ENCODE results near the gene MRAP2. TPM values are rescaled to one million over a fixed set of nuclear protein-coding genes. Genes with fewer than 3 reads are reported as not detected.
A peak's percentile ranks its signal among the peaks of the same experiment; 100 is the strongest.

Gene MRAP2
- total and polyA plus RNA-seq, 2 experiments from 2014 or later = 1.1 to 1.3 TPM

GRCh38 chr6:84072442-84072997, 38.9 kb downstream of the MRAP2 start:
- H3K9ac ChIP-seq = no peak overlapping the region
- no peaks in the 10 kb centered on the region for H4K20me1 ChIP-seq (ENCODE audit: insufficient read depth)
- TF ChIP-seq EZH2 (IDR thresholded peaks at IDR 0.05; ENCODE audit: insufficient read depth, poor library complexity, severe bottlenecking) (no peak), EZH2phosphoT487 (IDR thresholded peaks at IDR 0.05; ENCODE audit: insufficient read depth, low read depth) (no peak)
- H3K4me1 ChIP-seq (ENCODE audit: insufficient read depth) = no peaks in the 10 kb centered on the region
- no peak overlapping the region for H3K4me2 ChIP-seq (ENCODE audit: unreplicated experiment)
- DNase-seq = no peak
- H3F3A ChIP-seq (ENCODE audit: insufficient read depth) = no peaks in the 10 kb centered on the region
- no peaks in the 10 kb centered on the region for H3K9me3 ChIP-seq (ENCODE audit: low read depth)
- 68 to 69% methylated on average over 7 of the region's 7 CpGs for WGBS, 2 experiments (ENCODE audit: low coverage in 1 of 2, low lambda C conversion rate in 2 of 2, missing lambda C conversion rate in 2 of 2)
- H3K79me2 ChIP-seq (ENCODE audit: insufficient read depth) = no peaks in the 10 kb centered on the region
- no peaks in the 10 kb centered on the region for H3K9me2 ChIP-seq (ENCODE audit: insufficient read depth)
- no peak overlapping the region for H3K27ac ChIP-seq
- H2AFZ ChIP-seq = no peak overlapping the region
- no peaks in the 10 kb centered on the region for H3K36me3 ChIP-seq (ENCODE audit: low read depth)
- H3K27me3 ChIP-seq (replicated peaks; ENCODE audit: insufficient read depth) = no peaks in the 10 kb centered on the region
- H3K4me3 ChIP-seq = no peak overlapping the region
- in situ Hi-C loops (cut with MboI) = no loop called here

DNA sequence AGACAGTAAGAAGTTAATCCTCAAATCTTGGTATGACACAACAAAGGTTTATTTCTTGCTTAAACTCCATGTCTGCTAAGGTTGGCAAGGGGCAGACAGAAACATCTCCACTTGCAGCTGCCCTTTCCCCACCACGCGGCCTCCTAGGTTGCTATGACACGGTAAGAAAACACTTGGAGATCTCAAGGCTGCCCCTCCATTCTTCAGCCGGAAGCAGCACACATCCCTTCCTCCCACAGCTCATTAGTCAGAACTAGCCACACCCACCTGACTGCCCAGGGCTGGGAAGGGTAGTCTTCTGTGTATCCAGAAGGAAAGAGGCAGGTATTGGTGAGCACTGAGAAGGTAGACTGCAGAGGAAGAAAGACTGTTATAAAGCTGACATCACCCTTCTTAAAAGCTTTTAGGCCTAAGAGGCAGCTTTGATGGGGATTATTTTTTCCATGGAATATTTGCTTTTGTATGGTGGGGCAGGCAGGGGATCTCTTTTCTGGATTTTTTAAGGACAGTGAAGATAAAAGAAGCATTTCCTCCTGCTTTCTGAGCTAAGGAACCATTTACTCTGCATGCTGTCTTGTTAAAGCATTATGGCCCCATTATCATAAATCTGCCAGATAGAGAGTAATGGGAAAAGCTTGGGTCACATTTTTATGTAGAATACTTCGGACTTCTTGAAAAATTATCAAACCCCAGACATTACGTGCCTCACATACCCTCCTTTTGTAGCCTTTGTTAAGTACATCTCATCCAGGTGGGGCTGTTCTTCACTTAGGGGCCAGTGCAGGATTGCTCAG, 41.6 kb downstream of the MRAP2 start:
- Histone ChIP-seq H3K79me2 (ENCODE audit: insufficient read depth) (no peaks in the 10 kb centered on the region), H3K27me3 (replicated peaks; ENCODE audit: insufficient read depth) (no peaks in the 10 kb centered on the region), H3F3A (ENCODE audit: insufficient read depth) (no peaks in the 10 kb centered on the region), H3K27ac (no peak overlapping the region), H3K9me3 (ENCODE audit: low read depth) (no peaks in the 10 kb centered on the region), H3K4me3 (no peak overlapping the region), H4K20me1 (ENCODE audit: insufficient read depth) (no peaks in the 10 kb centered on the region), H3K36me3 (ENCODE audit: low read depth) (no peaks in the 10 kb centered on the region), H3K4me1 (ENCODE audit: insufficient read depth) (no peaks in the 10 kb centered on the region), H3K9ac (no peak overlapping the region), H3K9me2 (ENCODE audit: insufficient read depth) (no peaks in the 10 kb centered on the region), H2AFZ (peak overlapping the region; percentile 48), H3K4me2 (ENCODE audit: unreplicated experiment) (no peak overlapping the region)
- DNase-seq = peak; percentile 56
- in situ Hi-C loops (cut with MboI) = no loop called here
- TF ChIP-seq EZH2phosphoT487 (IDR thresholded peaks at IDR 0.05; ENCODE audit: insufficient read depth, low read depth) (no peak), EZH2 (IDR thresholded peaks at IDR 0.05; ENCODE audit: insufficient read depth, poor library complexity, severe bottlenecking) (no peak)
- WGBS, 2 experiments (ENCODE audit: low coverage in 1 of 2, low lambda C conversion rate in 2 of 2, missing lambda C conversion rate in 2 of 2) = 40% methylated on average over 6 of the region's 6 CpGs

DNA sequence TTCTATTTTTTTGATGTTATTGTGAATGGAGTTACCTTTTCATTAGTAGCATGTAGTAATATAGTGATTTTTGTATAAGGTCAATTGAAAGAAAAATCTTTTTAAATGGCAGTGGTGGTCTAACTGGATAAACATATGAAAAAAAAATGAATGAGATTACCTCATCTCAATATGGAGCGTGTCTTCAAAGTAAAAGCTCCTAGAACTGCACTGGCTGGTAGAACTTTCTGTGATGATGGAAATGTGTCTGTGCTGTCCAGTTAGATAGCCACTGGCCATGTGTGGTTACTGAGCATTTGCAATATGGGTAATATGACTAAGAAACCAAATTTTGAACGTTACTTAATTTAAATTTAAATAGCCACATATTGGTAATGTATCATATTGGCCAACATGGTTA, 44.1 kb downstream of the MRAP2 start:
- Histone ChIP-seq H3K9me2 (ENCODE audit: insufficient read depth) (no peaks in the 10 kb centered on the region), H3K36me3 (ENCODE audit: low read depth) (no peaks in the 10 kb centered on the region), H3K4me3 (no peak overlapping the region), H2AFZ (no peak overlapping the region), H3K27me3 (replicated peaks; ENCODE audit: insufficient read depth) (no peaks in the 10 kb centered on the region), H3K4me2 (ENCODE audit: unreplicated experiment) (no peak overlapping the region), H3K9ac (no peak overlapping the region), H3K79me2 (ENCODE audit: insufficient read depth) (no peaks in the 10 kb centered on the region), H3K9me3 (ENCODE audit: low read depth) (no peaks in the 10 kb centered on the region), H3K27ac (no peak overlapping the region), H3F3A (ENCODE audit: insufficient read depth) (no peaks in the 10 kb centered on the region), H4K20me1 (ENCODE audit: insufficient read depth) (no peaks in the 10 kb centered on the region), H3K4me1 (ENCODE audit: insufficient read depth) (no peaks in the 10 kb centered on the region)
- no peak for TF ChIP-seq EZH2 (IDR thresholded peaks at IDR 0.05; ENCODE audit: insufficient read depth, poor library complexity, severe bottlenecking)
- TF ChIP-seq EZH2phosphoT487 (IDR thresholded peaks at IDR 0.05; ENCODE audit: insufficient read depth, low read depth) = no peak
- 27 to 47% methylated on average over 2 of the region's 2 CpGs for WGBS, 2 experiments (ENCODE audit: low coverage in 1 of 2, low lambda C conversion rate in 2 of 2, missing lambda C conversion rate in 2 of 2)
- in situ Hi-C loops (cut with MboI) = no loop called here
- DNase-seq = no peak

- Histone ChIP-seq H3K4me3 (no peak overlapping the region), H3K9me2 (ENCODE audit: insufficient read depth) (no peaks in the 10 kb centered on the region), H3F3A (ENCODE audit: insufficient read depth) (no peaks in the 10 kb centered on the region), H4K20me1 (ENCODE audit: insufficient read depth) (no peaks in the 10 kb centered on the region), H3K9ac (no peak overlapping the region), H2AFZ (no peak overlapping the region), H3K9me3 (ENCODE audit: low read depth) (no peaks in the 10 kb centered on the region), H3K27me3 (replicated peaks; ENCODE audit: insufficient read depth) (no peaks in the 10 kb centered on the region), H3K4me1 (ENCODE audit: insufficient read depth) (no peaks in the 10 kb centered on the region), H3K36me3 (ENCODE audit: low read depth) (no peaks in the 10 kb centered on the region), H3K27ac (no peak overlapping the region), H3K4me2 (ENCODE audit: unreplicated experiment) (no peak overlapping the region), H3K79me2 (ENCODE audit: insufficient read depth) (no peaks in the 10 kb centered on the region)
- DNase-seq = no peak
- in situ Hi-C loops (cut with MboI) = no loop called here
- TF ChIP-seq EZH2phosphoT487 (IDR thresholded peaks at IDR 0.05; ENCODE audit: insufficient read depth, low read depth) (no peak), EZH2 (IDR thresholded peaks at IDR 0.05; ENCODE audit: insufficient read depth, poor library complexity, severe bottlenecking) (no peak)
- 5% methylated on average over 1 of the region's 1 CpG for WGBS, 2 experiments (ENCODE audit: low coverage in 1 of 2, low lambda C conversion rate in 2 of 2, missing lambda C conversion rate in 2 of 2)
Observed at GRCh38 chr6:84078335-84078734, 44.8 kb downstream of the MRAP2 start.
